Embryonic facial prominence (tissue), 1 donor: ENCODE data around the gene SIK3.

Experiments
- DNase-seq: peaks from one replicate; pipeline ENCODE4 v3.0.0-alpha.2; 2016; ENCODE audit errors: extremely low spot score

The SIK3 gene

DNA sequence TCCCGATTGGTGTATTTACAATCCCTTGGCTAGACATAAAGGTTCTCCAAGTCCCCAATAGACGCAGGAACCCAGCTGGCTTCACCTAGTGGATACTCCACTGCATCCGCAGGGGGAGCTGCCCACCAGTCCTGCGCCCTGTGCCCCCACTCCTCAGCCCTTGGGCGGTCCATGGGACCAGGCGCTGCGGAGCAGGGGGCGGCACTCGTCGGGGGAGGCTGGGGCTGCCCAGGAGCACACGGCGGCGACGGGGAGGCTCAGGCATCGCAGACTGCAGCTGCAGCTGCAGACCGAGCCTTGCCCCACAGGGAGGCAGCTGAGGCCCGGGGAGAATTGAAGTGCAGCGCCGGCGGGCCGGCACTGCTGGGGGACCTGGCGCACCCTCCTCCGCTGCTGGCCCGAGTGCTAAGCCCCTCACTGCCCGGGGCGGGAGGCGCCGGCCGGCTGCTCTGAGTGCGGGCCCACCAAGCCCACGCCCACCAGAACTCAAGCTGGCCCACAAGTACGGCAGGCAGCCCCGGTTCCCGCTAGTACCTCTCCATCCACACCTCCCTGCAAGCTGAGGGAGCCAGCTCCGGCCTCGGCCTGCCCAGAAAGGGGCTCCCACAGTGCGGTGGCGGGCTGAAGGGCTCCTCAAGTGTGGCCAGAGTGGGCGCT is 12.2 kb upstream of the SIK3 start:
- no peak for DNase-seq

- DNase-seq, result no peak
Observed at GRCh38 chr11:117107701-117108590, 9.7 kb upstream of the SIK3 start.

GRCh38 chr11:117100556-117100955 is 2.3 kb upstream of the SIK3 start:
- no peak for DNase-seq

- no peak for DNase-seq
Observed at GRCh38 chr11:117099696-117100095, 1.5 kb upstream of the SIK3 start.

GRCh38 chr11:117097389-117098268 is 599 bp downstream of the SIK3 start:
- no peak for DNase-seq

- no peak for DNase-seq
Observed at GRCh38 chr11:117097014-117097388, 1.2 kb downstream of the SIK3 start.

DNA sequence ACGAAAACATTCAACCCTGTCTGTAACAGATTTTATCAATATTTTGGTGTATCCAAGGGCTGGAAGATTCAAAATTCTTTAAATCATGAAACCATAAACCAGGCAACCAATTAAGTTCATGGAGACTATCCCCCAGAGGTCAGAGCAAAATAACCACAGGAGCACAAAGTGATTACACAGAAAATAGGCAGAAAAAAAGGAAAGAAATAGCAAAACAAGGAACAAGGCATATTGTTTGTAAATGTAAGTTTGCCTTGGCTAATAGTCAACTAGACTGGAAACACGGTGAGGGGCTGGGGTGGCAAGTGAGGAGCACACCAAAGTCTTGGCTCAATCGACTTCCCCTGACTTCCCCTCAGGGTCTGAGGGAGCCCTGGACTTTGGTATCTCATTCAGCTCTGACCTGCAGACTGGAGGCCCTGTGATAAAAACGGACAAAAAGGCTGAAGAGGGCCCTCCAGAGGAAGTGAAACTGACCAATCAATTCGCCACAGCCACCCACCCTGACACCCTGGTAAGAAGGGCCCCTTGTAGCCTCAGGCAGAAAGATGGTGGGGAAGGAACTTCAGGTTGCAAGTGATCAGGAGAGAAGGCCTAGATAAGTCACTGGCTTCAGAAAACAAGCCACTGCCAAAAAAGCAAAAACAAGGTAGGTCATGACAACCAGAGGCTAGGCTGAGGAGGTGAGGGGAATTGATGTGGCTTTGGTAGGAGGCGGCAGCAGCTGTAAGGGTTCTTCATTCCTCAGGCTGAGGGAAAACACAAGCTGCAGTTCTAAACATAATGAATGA is 1.8 kb downstream of the SIK3 start:
- peak; percentile 68 for DNase-seq

DNA sequence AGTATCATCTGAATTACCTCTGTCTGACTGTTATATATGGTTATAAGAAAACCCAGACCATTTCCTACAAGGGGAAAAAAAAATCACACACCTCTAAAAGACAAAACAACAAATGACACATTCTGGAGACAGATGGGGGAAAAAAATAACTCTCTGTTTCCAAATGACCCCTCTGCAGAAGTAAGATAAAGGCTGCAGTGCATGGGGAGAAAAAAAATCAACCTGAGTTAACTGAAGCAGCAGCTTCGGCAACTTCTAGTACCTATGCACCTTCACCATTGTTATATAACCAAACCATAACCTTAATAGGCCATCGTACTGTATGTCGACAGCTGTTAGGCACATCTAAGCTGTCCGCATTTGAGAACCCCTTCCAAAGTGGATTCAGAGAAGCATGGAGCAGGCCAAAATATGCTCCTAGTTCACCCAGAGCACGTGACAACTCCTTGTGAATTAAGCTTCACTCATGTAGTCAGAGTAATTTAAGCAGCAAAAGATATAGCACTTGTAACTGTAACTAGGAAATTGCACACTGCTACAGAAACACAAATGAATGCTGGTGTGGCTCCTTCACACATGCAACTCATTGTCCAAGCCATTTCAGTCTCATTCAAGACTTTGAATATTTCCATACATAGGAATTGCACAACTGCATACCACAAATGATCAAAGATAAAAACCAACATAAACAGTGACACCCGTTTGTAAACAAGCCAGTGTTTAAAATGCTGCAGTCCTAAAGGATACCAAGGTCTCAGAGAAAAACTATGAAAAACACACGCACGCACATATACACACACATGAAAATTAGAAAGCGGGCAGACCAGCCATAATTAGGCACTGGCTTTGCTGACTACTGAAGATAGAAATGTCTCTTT is 2.7 kb downstream of the SIK3 start:
- peak; percentile 45 for DNase-seq

DNA sequence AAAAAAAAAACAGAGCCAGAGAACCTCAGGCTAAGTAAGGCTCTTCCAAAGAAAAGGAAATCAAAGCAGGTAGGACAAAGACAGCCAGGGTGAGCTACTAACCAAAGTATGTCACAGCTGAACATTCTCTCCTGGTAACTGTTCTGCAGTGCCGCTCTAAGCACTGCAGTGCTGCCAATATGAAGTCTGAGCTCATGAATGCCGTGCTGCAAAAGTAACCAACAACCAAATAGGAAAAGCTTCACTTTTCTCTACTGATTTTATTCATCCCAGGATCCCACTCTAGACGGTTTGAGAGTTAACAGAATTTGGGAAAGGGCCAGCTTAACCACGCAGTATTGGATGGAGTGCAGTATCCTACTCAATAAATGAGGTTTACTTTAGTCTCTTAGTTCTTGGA is 3.5 kb downstream of the SIK3 start:
- peak; percentile 55 for DNase-seq

DNA sequence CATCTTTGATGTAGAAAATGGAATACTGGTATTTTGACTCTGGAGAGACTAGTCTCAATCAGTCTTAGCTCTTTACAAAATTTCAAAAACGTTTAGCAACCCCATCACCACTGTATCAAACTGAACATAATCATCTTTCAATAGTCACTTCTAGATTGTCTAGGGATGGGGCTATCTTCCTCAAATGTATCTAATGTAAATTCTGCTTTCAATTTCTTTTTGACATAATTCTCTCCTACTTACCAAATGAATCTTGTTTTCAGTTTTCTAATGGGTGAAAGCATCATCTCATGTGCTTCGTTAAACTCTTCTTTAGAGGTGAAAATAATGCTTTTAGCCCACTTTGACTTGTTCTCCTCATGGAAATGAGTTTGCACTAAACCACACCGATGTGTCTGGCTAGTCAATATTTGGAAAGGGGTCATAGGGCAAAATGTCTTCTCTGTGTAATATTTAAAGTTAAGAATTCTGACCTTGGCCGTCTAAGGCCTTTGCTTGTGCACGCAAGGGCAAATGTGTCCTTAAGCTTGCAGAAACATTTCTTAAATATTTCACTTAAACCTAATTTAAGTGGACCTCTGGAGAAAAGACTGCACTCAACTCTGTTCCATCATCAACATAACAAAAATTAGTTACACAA is 5.2 kb downstream of the SIK3 start:
- DNase-seq, result no peak

DNA sequence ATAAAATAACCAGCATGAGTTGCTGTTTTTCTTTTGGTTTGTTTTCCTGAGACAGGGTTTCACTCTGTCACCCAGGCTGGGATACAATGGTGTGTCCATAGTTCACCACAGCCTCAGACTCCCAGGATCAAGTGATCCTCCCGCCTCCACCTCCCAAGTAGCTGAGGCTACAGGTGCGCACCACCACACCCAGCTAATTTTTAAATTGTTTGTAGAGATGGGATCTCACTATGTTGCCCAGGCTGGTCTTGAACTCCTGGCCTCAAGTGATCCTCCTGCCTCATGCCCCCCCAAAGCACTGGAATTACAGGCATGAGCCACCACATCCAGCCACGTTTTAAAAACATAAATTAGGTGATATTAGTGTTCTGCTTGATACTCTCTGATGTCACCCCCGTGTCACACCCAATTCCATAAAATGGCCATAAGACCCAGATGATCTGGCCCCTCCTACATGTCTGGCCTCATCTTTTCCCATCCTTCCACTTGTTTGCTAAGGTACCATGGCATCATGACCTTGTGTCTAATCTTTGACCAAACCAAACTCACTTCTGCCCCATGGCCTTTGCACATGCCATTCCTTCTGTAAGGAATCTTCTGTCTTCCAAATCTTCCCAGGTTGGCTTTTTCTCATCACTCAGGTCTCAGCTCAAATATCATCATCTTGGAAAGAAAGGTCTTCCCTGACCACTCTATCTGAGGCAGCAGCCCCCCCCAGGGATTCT is 6.3 kb downstream of the SIK3 start:
- DNase-seq, result no peak

GRCh38 chr11:117090111-117090706 is 8.0 kb downstream of the SIK3 start:
- no peak for DNase-seq

- DNase-seq, result no peak
Observed at GRCh38 chr11:117089685-117090084, 8.5 kb downstream of the SIK3 start.

DNA sequence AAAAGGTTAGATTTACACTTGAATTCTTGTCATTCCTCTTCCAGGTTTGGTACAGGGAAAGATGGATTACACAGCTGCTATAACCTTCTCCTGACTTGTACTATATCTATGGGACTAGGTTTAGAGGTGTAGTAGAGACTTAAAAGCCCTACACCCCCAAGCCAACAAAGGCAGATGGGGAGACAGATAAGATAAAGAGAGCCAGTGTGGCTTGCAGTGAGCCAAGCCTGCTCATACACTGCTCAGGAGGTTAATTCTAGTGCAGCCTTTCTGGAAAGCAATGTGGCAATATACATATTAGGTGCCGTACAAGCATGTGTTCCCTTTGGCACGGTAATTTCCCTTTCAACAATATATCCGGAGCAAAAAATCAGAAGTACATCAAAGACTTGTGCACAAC is 10.8 kb downstream of the SIK3 start:
- DNase-seq, result no peak

GRCh38 chr11:117084992-117085391 is 13.2 kb downstream of the SIK3 start:
- DNase-seq, result no peak

DNA sequence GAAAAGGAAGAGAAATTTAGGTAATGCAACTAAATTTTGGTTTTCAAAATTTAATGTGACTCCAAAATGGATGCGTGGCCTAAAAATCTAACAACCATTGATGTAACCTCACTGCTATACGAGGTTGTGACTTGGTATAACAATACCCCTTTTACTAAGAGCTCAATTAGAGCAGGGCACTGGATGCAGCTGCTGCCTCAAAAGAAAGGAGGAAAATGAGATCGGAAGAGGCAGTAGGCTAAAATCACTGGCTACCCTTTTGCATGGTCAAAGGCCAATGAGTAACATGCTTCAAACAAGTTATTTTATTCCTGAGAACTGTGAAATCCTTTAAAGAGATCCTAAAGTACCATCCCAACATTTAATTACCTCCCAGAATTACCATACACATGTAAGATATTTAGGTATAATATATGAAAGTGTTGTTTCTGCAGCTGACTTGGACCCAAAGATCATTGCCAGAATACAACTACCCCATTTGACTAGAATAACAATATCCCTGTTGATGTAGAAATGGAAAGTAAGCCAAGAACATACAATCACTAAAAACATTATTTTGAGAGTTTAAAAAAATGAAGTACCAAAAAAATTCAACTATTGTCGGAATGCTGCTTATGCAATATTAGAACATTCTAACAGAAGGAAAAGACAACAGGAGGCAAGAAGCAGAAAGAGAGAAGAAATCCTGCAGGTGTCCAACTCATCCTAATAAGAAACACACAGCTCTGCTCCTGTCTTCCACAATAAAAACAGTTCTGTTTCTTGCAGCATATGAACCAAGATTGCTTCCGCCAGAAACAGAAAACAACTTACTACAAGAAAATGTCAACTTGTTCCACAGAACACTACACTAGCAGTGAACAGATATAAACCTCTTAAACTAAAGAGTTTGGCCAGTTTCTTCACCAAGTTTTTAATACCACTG is 15.0 kb downstream of the SIK3 start:
- no peak for DNase-seq

DNA sequence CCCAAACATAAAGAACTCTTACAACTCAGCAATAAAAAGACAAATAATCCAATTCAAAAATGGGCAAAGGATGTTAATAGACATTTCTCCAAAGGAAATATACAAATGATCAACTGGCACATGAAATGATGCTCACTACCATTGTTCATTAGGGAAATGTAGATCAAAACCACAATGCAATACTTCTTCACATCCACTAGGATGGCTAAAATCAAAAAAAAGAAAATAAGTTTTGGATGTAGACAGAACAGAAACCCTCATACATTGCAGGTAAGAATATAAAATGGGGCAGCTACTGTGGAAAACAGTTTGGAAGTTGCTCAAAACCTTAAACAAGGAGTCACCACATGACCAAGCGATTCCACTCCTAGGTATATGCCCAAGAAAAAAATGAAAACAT is 16.3 kb downstream of the SIK3 start:
- no peak for DNase-seq

GRCh38 chr11:117080370-117080769 is 17.9 kb downstream of the SIK3 start:
- DNase-seq, result no peak
